Endothelial cell of umbilical vein (primary cell): ENCODE measurements around the gene DLGAP4.

ENCODE experiments used
- EZH2 ChIP-seq: IDR thresholded peaks from 2 replicates; pipeline ENCODE4 v1.6.1; 2012; ENCODE audit warnings: borderline replicate concordance, low read depth, mild to moderate bottlenecking, moderate library complexity, low read length, inconsistent platforms; ENCODE audit not compliant: severe bottlenecking
- JUN ChIP-seq: IDR thresholded peaks from 2 replicates; pipeline ENCODE4 v1.6.1; 2011; ENCODE audit warnings: borderline replicate concordance, low read depth; ENCODE audit not compliant: insufficient read length, insufficient read depth
- POLR2A ChIP-seq: IDR thresholded peaks from 2 replicates; pipeline ENCODE4 v1.6.1; 2012; ENCODE audit warnings: low read depth, mild to moderate bottlenecking, control low read depth, low read length
- POLR2AphosphoS5 ChIP-seq: IDR thresholded peaks from 2 replicates; pipeline ENCODE4 v1.6.1; 2012; ENCODE audit warnings: low read depth, mild to moderate bottlenecking, control low read depth, low read length, moderate library complexity; ENCODE audit not compliant: insufficient read depth
- TF ChIP-seq, protein P1 (sequence below), 2 donors: IDR thresholded peaks; 1 replicate in 1 of 2; 2 replicates in 1 of 2; pipeline ENCODE4 v1.5.1; 2011; ENCODE audit warnings: low read length in 2 of 2, mild to moderate bottlenecking in 2 of 2, moderate library complexity in 2 of 2, control low read depth in 1 of 2, inconsistent platforms in 1 of 2, low read depth in 1 of 2; ENCODE audit not compliant: insufficient read depth in 1 of 2; ENCODE audit errors: extremely low read depth in 1 of 2

GRCh38 chr20:36527331-36528125 is 221.4 kb downstream of the DLGAP4 start:
- TF ChIP-seq, protein P1, sequence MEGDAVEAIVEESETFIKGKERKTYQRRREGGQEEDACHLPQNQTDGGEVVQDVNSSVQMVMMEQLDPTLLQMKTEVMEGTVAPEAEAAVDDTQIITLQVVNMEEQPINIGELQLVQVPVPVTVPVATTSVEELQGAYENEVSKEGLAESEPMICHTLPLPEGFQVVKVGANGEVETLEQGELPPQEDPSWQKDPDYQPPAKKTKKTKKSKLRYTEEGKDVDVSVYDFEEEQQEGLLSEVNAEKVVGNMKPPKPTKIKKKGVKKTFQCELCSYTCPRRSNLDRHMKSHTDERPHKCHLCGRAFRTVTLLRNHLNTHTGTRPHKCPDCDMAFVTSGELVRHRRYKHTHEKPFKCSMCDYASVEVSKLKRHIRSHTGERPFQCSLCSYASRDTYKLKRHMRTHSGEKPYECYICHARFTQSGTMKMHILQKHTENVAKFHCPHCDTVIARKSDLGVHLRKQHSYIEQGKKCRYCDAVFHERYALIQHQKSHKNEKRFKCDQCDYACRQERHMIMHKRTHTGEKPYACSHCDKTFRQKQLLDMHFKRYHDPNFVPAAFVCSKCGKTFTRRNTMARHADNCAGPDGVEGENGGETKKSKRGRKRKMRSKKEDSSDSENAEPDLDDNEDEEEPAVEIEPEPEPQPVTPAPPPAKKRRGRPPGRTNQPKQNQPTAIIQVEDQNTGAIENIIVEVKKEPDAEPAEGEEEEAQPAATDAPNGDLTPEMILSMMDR (IDR thresholded peaks at IDR 0.05; ENCODE audit: extremely low read depth in 1 of 2, insufficient read depth in 1 of 2, low read depth in 1 of 2, low read length in 2 of 2): no peak
- TF ChIP-seq JUN (no peak), EZH2 (no peak), POLR2AphosphoS5 (no peak), POLR2A (no peak)
